Suprapubic skin (tissue), 4 donors: ENCODE results near the gene TDRD9. TPM values are rescaled to one million over a fixed set of nuclear protein-coding genes. Genes with fewer than 3 reads are reported as not detected.

Experiments used
- DNase-seq, 2 donors: peaks; one replicate each; pipeline ENCODE4 v3.0.0-alpha.2; 2019; ENCODE audit warnings: low spot score in 2 of 2
- H3K27ac ChIP-seq: fragments of 200-600 bp; sonication (generic); one replicate; pipeline ENCODE4 v1.5.1; 2019
- H3K27me3 ChIP-seq: fragments of 200-600 bp; sonication (generic); one replicate; pipeline ENCODE4 v1.5.1; 2019
- H3K36me3 ChIP-seq: fragments of 200-600 bp; sonication (generic); one replicate; pipeline ENCODE4 v1.5.1; 2019
- H3K4me1 ChIP-seq: fragments of 200-600 bp; sonication (generic); one replicate; pipeline ENCODE4 v1.5.1; 2019
- H3K4me3 ChIP-seq: fragments of 200-600 bp; sonication (generic); one replicate; pipeline ENCODE4 v1.5.1; 2019; ENCODE audit warnings: mild to moderate bottlenecking
- H3K9me3 ChIP-seq: fragments of 200-600 bp; sonication (generic); one replicate; pipeline ENCODE4 v1.5.1; 2019
- CTCF ChIP-seq, 2 donors: fragments of 200-600 bp in 1 of 2; fragments of 450-650 bp in 1 of 2; sonication (generic) in 1 of 2; IDR thresholded peaks; one replicate each; pipeline ENCODE4 v1.5.1; 2016 to 2019; ENCODE audit warnings: antibody characterized with exemption in 2 of 2, mild to moderate bottlenecking in 1 of 2, moderate library complexity in 1 of 2
- EP300 ChIP-seq: sonication (generic); formaldehyde crosslinking; IDR thresholded peaks from one replicate; pipeline ENCODE4 v1.6.1; 2017; ENCODE audit warnings: antibody characterized with exemption
- POLR2A ChIP-seq, 2 donors: fragments of 450-650 bp; IDR thresholded peaks; one replicate each; pipeline ENCODE4 v1.6.1; 2017; ENCODE audit warnings: antibody characterized with exemption in 2 of 2, mild to moderate bottlenecking in 2 of 2, moderate library complexity in 2 of 2
- POLR2AphosphoS5 ChIP-seq, 3 donors: sonication (generic); formaldehyde crosslinking; IDR thresholded peaks; one replicate each; pipeline ENCODE4 v1.6.1; 2017; ENCODE audit warnings: antibody characterized with exemption in 3 of 3
- WGBS: methylation state at CpG from one replicate; pipeline ENCODE4 v1.1.5; 2018; 5-methylcytosine and 5-hydroxymethylcytosine counted together
- total RNA-seq, 4 donors: library from RNA; depleted of rRNA; stranded (reverse); fragments of >200 nt; gene quantifications; one replicate each; pipeline ENCODE4 v1.1.0, GENCODE V29; 2016

The TDRD9 gene
- total RNA-seq, 4 donors from 2014 or later, result 1.0 to 1.7 TPM; not detected in 2

GRCh38 chr14:104080376-104081260 lies 152.4 kb downstream of the TDRD9 start:
- Histone ChIP-seq H3K4me3 (no peak overlapping the region), H3K4me1 (peaks cover 6% of the 10 kb centered on the region), H3K27me3 (peaks cover 38% of the 10 kb centered on the region), H3K9me3 (no peaks in the 10 kb centered on the region), H3K36me3 (no peaks in the 10 kb centered on the region), H3K27ac (no peak overlapping the region)
- no peak for TF ChIP-seq POLR2A (IDR thresholded peaks at IDR 0.05)
- no peak for DNase-seq
- 89% methylated on average over 10 of the region's 23 CpGs for WGBS

- 83% methylated on average over 9 of the region's 17 CpGs for WGBS
- Histone ChIP-seq H3K27ac (no peak overlapping the region), H3K36me3 (no peaks in the 10 kb centered on the region), H3K9me3 (no peaks in the 10 kb centered on the region), H3K4me3 (no peak overlapping the region), H3K4me1 (peaks cover 8% of the 10 kb centered on the region), H3K27me3 (peaks cover 45% of the 10 kb centered on the region)
- TF ChIP-seq POLR2A (IDR thresholded peaks at IDR 0.05) (no peak), POLR2AphosphoS5 (IDR thresholded peaks at IDR 0.05) (no peak), EP300 (no peak), CTCF (IDR thresholded peaks at IDR 0.05) (no peak)
- no peak for DNase-seq
Measured at GRCh38 chr14:104081261-104081835, 153.1 kb downstream of the TDRD9 start.

GRCh38 chr14:104081951-104082464 lies 153.8 kb downstream of the TDRD9 start:
- no peaks in the 10 kb centered on the region for H3K36me3 ChIP-seq
- no peak for TF ChIP-seq POLR2A (IDR thresholded peaks at IDR 0.05)
- no peak for TF ChIP-seq EP300
- no peak for TF ChIP-seq CTCF (IDR thresholded peaks at IDR 0.05)
- TF ChIP-seq POLR2AphosphoS5 (IDR thresholded peaks at IDR 0.05), result no peak
- whole genome bisulfite sequencing, result 60% methylated on average over 1 of the region's 15 CpGs
- no peak overlapping the region for H3K4me3 ChIP-seq
- H3K9me3 ChIP-seq, result no peaks in the 10 kb centered on the region
- H3K27me3 ChIP-seq, result peaks cover 52% of the 10 kb centered on the region
- peaks cover 8% of the 10 kb centered on the region for H3K4me1 ChIP-seq
- no peak for DNase-seq
- no peak overlapping the region for H3K27ac ChIP-seq

GRCh38 chr14:104082807-104083206 lies 154.6 kb downstream of the TDRD9 start:
- no peaks in the 10 kb centered on the region for H3K9me3 ChIP-seq
- no peak overlapping the region for H3K4me3 ChIP-seq
- H3K27me3 ChIP-seq, result peaks cover 53% of the 10 kb centered on the region
- DNase-seq, result peak in 1 of 2 donors; percentile 62
- H3K4me1 ChIP-seq, result peaks cover 8% of the 10 kb centered on the region
- no peak overlapping the region for H3K27ac ChIP-seq
- WGBS, result 46% methylated on average over 12 of the region's 12 CpGs
- TF ChIP-seq POLR2AphosphoS5 (IDR thresholded peaks at IDR 0.05) (no peak), CTCF (IDR thresholded peaks at IDR 0.05) (no peak), EP300 (no peak), POLR2A (IDR thresholded peaks at IDR 0.05) (no peak)
- no peaks in the 10 kb centered on the region for H3K36me3 ChIP-seq

GRCh38 chr14:104084251-104085002 lies 156.2 kb downstream of the TDRD9 start:
- no peak for DNase-seq
- no peak overlapping the region for H3K4me3 ChIP-seq
- peaks cover 53% of the 10 kb centered on the region for H3K27me3 ChIP-seq
- H3K4me1 ChIP-seq, result peaks cover 8% of the 10 kb centered on the region
- 72% methylated on average over 16 of the region's 16 CpGs for WGBS
- TF ChIP-seq POLR2AphosphoS5 (IDR thresholded peaks at IDR 0.05) (no peak), EP300 (no peak), POLR2A (IDR thresholded peaks at IDR 0.05) (no peak), CTCF (IDR thresholded peaks at IDR 0.05) (no peak)
- H3K27ac ChIP-seq, result no peak overlapping the region
- H3K9me3 ChIP-seq, result no peaks in the 10 kb centered on the region
- no peaks in the 10 kb centered on the region for H3K36me3 ChIP-seq
